Endodermal cell (in vitro differentiated cells): ENCODE results near the gene C6orf62. TPM values are rescaled to one million over a fixed set of nuclear protein-coding genes. Genes with fewer than 3 reads are reported as not detected.

Source experiments
- DNase-seq: peaks from one replicate; pipeline ENCODE4 v3.0.0-alpha.2; 2017
- H3K27ac ChIP-seq: 2 replicates; pipeline ENCODE4 v1.5.1; 2013; ENCODE audit warnings: mild to moderate bottlenecking, low read depth, low read length, moderate library complexity
- H3K27me3 ChIP-seq: 2 replicates; pipeline ENCODE4 v1.6.1; 2013; ENCODE audit warnings: mild to moderate bottlenecking, low read length, moderate library complexity; ENCODE audit not compliant: insufficient read depth, control insufficient read depth, poor library complexity, severe bottlenecking
- H3K36me3 ChIP-seq: 2 replicates; pipeline ENCODE4 v1.7.0; 2013; ENCODE audit warnings: mild to moderate bottlenecking, low read length, moderate library complexity; ENCODE audit not compliant: control insufficient read depth, insufficient read depth
- H3K4me1 ChIP-seq: one replicate; pipeline ENCODE4 v1.7.0; 2013; ENCODE audit warnings: low read length; ENCODE audit not compliant: control insufficient read depth, insufficient read depth
- H3K4me3 ChIP-seq: 2 replicates; pipeline ENCODE4 v1.5.1; 2013; ENCODE audit warnings: mild to moderate bottlenecking, low read length, moderate library complexity
- H3K9ac ChIP-seq: 2 replicates; pipeline ENCODE4 v1.6.1; 2013; ENCODE audit warnings: mild to moderate bottlenecking, low read length, moderate library complexity; ENCODE audit not compliant: poor library complexity, severe bottlenecking; ENCODE audit errors: extremely low read depth
- H3K9me3 ChIP-seq: 2 replicates; pipeline ENCODE4 v1.6.1; 2013; ENCODE audit warnings: mild to moderate bottlenecking, low read length, moderate library complexity; ENCODE audit not compliant: control insufficient read depth
- H3K27ac Mint-ChIP-seq: 2 replicates; pipeline ENCODE4 v1.8.0; 2020; ENCODE audit warnings: mixed read lengths
- H3K27me3 Mint-ChIP-seq: 2 replicates; pipeline ENCODE4 v1.8.0; 2021; ENCODE audit warnings: mild to moderate bottlenecking, mixed read lengths; ENCODE audit not compliant: insufficient read depth
- H3K36me3 Mint-ChIP-seq: 2 replicates; pipeline ENCODE4 v1.8.0; 2020; ENCODE audit warnings: low read depth, mixed read lengths
- H3K4me1 Mint-ChIP-seq: 2 replicates; pipeline ENCODE4 v1.8.0; 2020; ENCODE audit warnings: mixed read lengths
- H3K4me3 Mint-ChIP-seq: 2 replicates; pipeline ENCODE4 v1.8.0; 2020; ENCODE audit warnings: mild to moderate bottlenecking, moderate library complexity, mixed read lengths
- H3K9me3 Mint-ChIP-seq: 2 replicates; pipeline ENCODE4 v1.8.0; 2020; ENCODE audit warnings: mild to moderate bottlenecking, mixed read lengths
- CTCF ChIP-seq: fragments of 200-600 bp; sonication (generic); conservative IDR thresholded peaks from 2 replicates; pipeline ENCODE4 v1.5.0; 2021; ENCODE audit warnings: antibody characterized with exemption, mild to moderate bottlenecking
- WGBS, 2 experiments: methylation state at CpG; one replicate each; pipeline versions ENCODE4 v1.1.5 to v1.1.7; 2013; ENCODE audit warnings: missing lambda C conversion rate in 2 of 2, mixed read lengths in 1 of 2; ENCODE audit not compliant: insufficient coverage in 1 of 2, insufficient read length in 1 of 2; 5-methylcytosine and 5-hydroxymethylcytosine counted together
- total RNA-seq, 2 donors: library from RNA; stranded (reverse); fragmentation: NEBNext Ultra II Directional in 1 of 2; extraction: Animal tissue kit (Norgen Biotek cat#: 25700) in 1 of 2; gene quantifications; 2 replicates in 1 of 2; 3 replicates in 1 of 2; pipeline ENCODE4 v1.2.1, GENCODE V29; 2021

C6orf62 gene
- total RNA-seq, 2 donors from 2014 or later = 106 to 120 TPM

- no peaks in the 10 kb centered on the region for H3K27me3 ChIP-seq
- no peaks in the 10 kb centered on the region for H3K9me3 ChIP-seq
- Mint-ChIP-seq H3K27ac (no peak overlapping the region), H3K4me3 (no peak overlapping the region), H3K9me3 (peaks cover 5% of the 10 kb centered on the region), H3K36me3 (no peaks in the 10 kb centered on the region), H3K27me3 (no peaks in the 10 kb centered on the region), H3K4me1 (no peaks in the 10 kb centered on the region)
- no peaks in the 10 kb centered on the region for H3K4me1 ChIP-seq
- no peaks in the 10 kb centered on the region for H3K36me3 ChIP-seq
- WGBS, 2 experiments = 92 to 94% methylated on average over 12 to 17 of the region's 17 CpGs
- peak; percentile 72 for DNase-seq
- no peak overlapping the region for H3K9ac ChIP-seq
- TF ChIP-seq CTCF = no peak
- H3K4me3 ChIP-seq = no peak overlapping the region
- H3K27ac ChIP-seq = no peak overlapping the region
These were observed 42.4 kb upstream of the C6orf62 start for GRCh38 chr6:24761193-24761835.

GRCh38 chr6:24760210-24760609 is 41.3 kb upstream of the C6orf62 start:
- Mint-ChIP-seq H3K4me3 (no peak overlapping the region), H3K27ac (no peak overlapping the region), H3K27me3 (no peaks in the 10 kb centered on the region), H3K4me1 (no peaks in the 10 kb centered on the region), H3K9me3 (peaks cover under 1% of the 10 kb centered on the region), H3K36me3 (no peaks in the 10 kb centered on the region)
- no peak for TF ChIP-seq CTCF
- 94 to 100% methylated on average over 3 to 5 of the region's 5 CpGs for WGBS, 2 experiments
- no peaks in the 10 kb centered on the region for H3K9me3 ChIP-seq
- no peaks in the 10 kb centered on the region for H3K4me1 ChIP-seq
- H3K36me3 ChIP-seq = no peaks in the 10 kb centered on the region
- no peaks in the 10 kb centered on the region for H3K27me3 ChIP-seq
- H3K9ac ChIP-seq = no peak overlapping the region
- no peak for DNase-seq
- H3K27ac ChIP-seq = no peak overlapping the region
- H3K4me3 ChIP-seq = no peak overlapping the region

- Mint-ChIP-seq H3K27ac (no peak overlapping the region), H3K4me3 (no peak overlapping the region), H3K36me3 (no peaks in the 10 kb centered on the region), H3K9me3 (peaks cover under 1% of the 10 kb centered on the region), H3K4me1 (no peaks in the 10 kb centered on the region), H3K27me3 (no peaks in the 10 kb centered on the region)
- Histone ChIP-seq H3K36me3 (no peaks in the 10 kb centered on the region), H3K9me3 (peaks cover 1% of the 10 kb centered on the region), H3K4me1 (no peaks in the 10 kb centered on the region), H3K9ac (no peak overlapping the region), H3K27me3 (no peaks in the 10 kb centered on the region), H3K27ac (no peak overlapping the region), H3K4me3 (no peak overlapping the region)
- no peak for TF ChIP-seq CTCF
- no peak for DNase-seq
- WGBS, 2 experiments = 96 to 97% methylated on average over 3 of the region's 3 CpGs
These were observed 40.8 kb upstream of the C6orf62 start for GRCh38 chr6:24759718-24760117.
